Measurements from ENCODE around the gene PXMP2.
"Not testable (repeated sequence)": the region's sequence is repeated elsewhere in the genome, so short reads cannot be mapped to it uniquely, and the experiment has no call there.

PXMP2 gene

DNA sequence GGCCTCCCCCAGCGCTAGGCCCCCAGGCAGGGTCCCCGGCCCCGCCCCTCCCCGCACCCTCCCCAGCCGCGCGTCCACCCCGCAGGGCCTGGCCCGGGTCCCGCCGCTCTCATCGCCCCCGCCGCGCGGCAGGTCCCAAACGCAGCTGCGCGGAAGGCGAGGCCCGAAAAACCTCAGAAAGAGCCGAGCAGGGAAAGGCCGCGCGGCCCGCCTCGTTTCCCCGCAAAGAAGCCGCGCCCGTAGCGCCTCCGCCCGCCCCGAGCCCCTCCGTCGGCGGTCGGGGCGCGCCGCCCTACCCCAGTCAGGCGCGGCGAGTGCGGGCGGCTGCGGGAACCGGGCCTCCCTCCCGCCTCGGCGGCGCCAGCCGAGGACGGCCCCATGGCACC, 569 bp upstream of the PXMP2 start:
- Histone ChIP-seq H3K4me2 (ENCODE audit: low read length) (peak overlapping the region; percentile 68), H3K9ac (ENCODE audit: low read length) (peak overlapping the region; percentile 79), H2BK120ac (ENCODE audit: insufficient read depth, low read length, poor library complexity) (peak overlapping the region; percentile 94), H3K18ac (ENCODE audit: low read length) (peak overlapping the region; percentile 22), H3K4ac (ENCODE audit: low read depth, low read length) (peak overlapping the region; percentile 90), H2AK5ac (ENCODE audit: low read length) (no peak overlapping the region), H3K9me3 (ENCODE audit: insufficient read depth, low read depth, low read length) (no peaks in the 10 kb centered on the region), H3K4me3 (ENCODE audit: low read depth, low read length) (peak overlapping the region; percentile 84), H3K4me1 (ENCODE audit: control insufficient read depth in 1 of 2, insufficient read depth in 2 of 2, low read length in 2 of 2) (peaks cover 10 to 13% of the 10 kb centered on the region in 2 experiments), H4K8ac (ENCODE audit: low read depth, low read length) (peak overlapping the region; percentile 30), H3K79me2 (ENCODE audit: control insufficient read depth, insufficient read depth, low read length, poor library complexity) (peaks cover 18% of the 10 kb centered on the region), H4K12ac (ENCODE audit: low read depth, low read length) (peak overlapping the region; percentile 98), H4K91ac (ENCODE audit: low read depth, low read length) (peak overlapping the region; percentile 89), H3K36me3 (ENCODE audit: control insufficient read depth in 1 of 2, insufficient read depth in 2 of 2, low read length in 2 of 2) (peaks cover 3 to 6% of the 10 kb centered on the region in 2 experiments), H3K14ac (ENCODE audit: low read length) (peak overlapping the region; percentile 87), H3K27me3 (ENCODE audit: insufficient read depth, low read length) (peaks cover 5% of the 10 kb centered on the region), H3K79me1 (ENCODE audit: low read length) (peaks cover 11% of the 10 kb centered on the region), H3K23ac (ENCODE audit: low read length) (no peak overlapping the region), H2BK12ac (ENCODE audit: low read length) (no peak overlapping the region), H2AFZ (ENCODE audit: insufficient read depth, low read length, poor library complexity) (peak overlapping the region; percentile 37), H2BK5ac (ENCODE audit: low read depth, low read length, poor library complexity) (peak overlapping the region; percentile 69), H3K27ac (ENCODE audit: low read depth, low read length) (peak overlapping the region; percentile 43)
- DNase-seq, result no peak
- no CpG with 5 or more reads among the region's 55 CpGs for WGBS (ENCODE audit: extremely low coverage, insufficient coverage, insufficient read length)

GRCh38 chr12:132689227-132689626, 1.8 kb downstream of the PXMP2 start:
- H3K9ac ChIP-seq (ENCODE audit: low read length), result peak overlapping the region; percentile 10
- no peak overlapping the region for H3K18ac ChIP-seq (ENCODE audit: low read length)
- no peak overlapping the region for H3K27ac ChIP-seq (ENCODE audit: low read depth, low read length)
- H3K4me1 ChIP-seq (ENCODE audit: control insufficient read depth in 1 of 2, insufficient read depth in 2 of 2, low read length in 2 of 2), result peaks cover 10 to 13% of the 10 kb centered on the region in 2 experiments
- H4K12ac ChIP-seq (ENCODE audit: low read depth, low read length), result no peak overlapping the region
- no peak overlapping the region for H4K91ac ChIP-seq (ENCODE audit: low read depth, low read length)
- WGBS (ENCODE audit: extremely low coverage, insufficient coverage, insufficient read length), result no CpG with 5 or more reads among the region's 18 CpGs
- H2AFZ ChIP-seq (ENCODE audit: insufficient read depth, low read length, poor library complexity), result no peak overlapping the region
- H2BK12ac ChIP-seq (ENCODE audit: low read length), result no peak overlapping the region
- peak overlapping the region; percentile 18 for H3K4me2 ChIP-seq (ENCODE audit: low read length)
- no peak overlapping the region for H4K8ac ChIP-seq (ENCODE audit: low read depth, low read length)
- H3K9me3 ChIP-seq (ENCODE audit: insufficient read depth, low read depth, low read length), result no peaks in the 10 kb centered on the region
- H2BK5ac ChIP-seq (ENCODE audit: low read depth, low read length, poor library complexity), result no peak overlapping the region
- H2BK120ac ChIP-seq (ENCODE audit: insufficient read depth, low read length, poor library complexity), result no peak overlapping the region
- DNase-seq, result peak in 1 of 2 donors; percentile 2
- peaks cover 5% of the 10 kb centered on the region for H3K27me3 ChIP-seq (ENCODE audit: insufficient read depth, low read length)
- H3K79me1 ChIP-seq (ENCODE audit: low read length), result peaks cover 11% of the 10 kb centered on the region
- no peak overlapping the region for H3K23ac ChIP-seq (ENCODE audit: low read length)
- peaks cover 3 to 6% of the 10 kb centered on the region in 2 experiments for H3K36me3 ChIP-seq (ENCODE audit: control insufficient read depth in 1 of 2, insufficient read depth in 2 of 2, low read length in 2 of 2)
- no peak overlapping the region for H3K4ac ChIP-seq (ENCODE audit: low read depth, low read length)
- H3K14ac ChIP-seq (ENCODE audit: low read length), result no peak overlapping the region
- no peak overlapping the region for H2AK5ac ChIP-seq (ENCODE audit: low read length)
- H3K79me2 ChIP-seq (ENCODE audit: control insufficient read depth, insufficient read depth, low read length, poor library complexity), result peaks cover 15% of the 10 kb centered on the region
- peak overlapping the region; percentile 42 for H3K4me3 ChIP-seq (ENCODE audit: low read depth, low read length)

DNA sequence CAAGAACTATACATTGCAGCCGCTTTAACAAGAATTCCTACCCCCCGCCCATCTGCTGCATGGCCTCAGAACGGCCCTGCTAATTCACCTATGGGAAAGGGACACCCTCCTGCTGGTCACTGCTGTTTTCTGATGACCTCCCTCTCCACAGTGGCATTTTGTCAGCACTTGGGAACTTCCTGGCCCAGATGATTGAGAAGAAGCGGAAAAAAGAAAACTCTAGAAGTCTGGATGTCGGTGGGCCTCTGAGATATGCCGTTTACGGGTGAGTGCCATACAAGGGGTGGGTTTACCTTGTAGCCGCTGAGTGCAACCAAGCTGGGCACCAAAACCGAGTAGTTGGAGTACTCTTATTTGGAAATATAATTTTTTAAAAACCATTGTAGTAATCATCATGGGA, 2.7 kb downstream of the PXMP2 start:
- Histone ChIP-seq H3K27me3 (ENCODE audit: insufficient read depth, low read length) (peaks cover 5% of the 10 kb centered on the region), H3K27ac (ENCODE audit: low read depth, low read length) (no peak overlapping the region), H4K12ac (ENCODE audit: low read depth, low read length) (no peak overlapping the region), H4K8ac (ENCODE audit: low read depth, low read length) (no peak overlapping the region), H3K79me2 (ENCODE audit: control insufficient read depth, insufficient read depth, low read length, poor library complexity) (peaks cover 15% of the 10 kb centered on the region), H3K14ac (ENCODE audit: low read length) (no peak overlapping the region), H2BK5ac (ENCODE audit: low read depth, low read length, poor library complexity) (no peak overlapping the region), H3K4me1 (ENCODE audit: control insufficient read depth in 1 of 2, insufficient read depth in 2 of 2, low read length in 2 of 2) (peaks cover 9 to 13% of the 10 kb centered on the region in 2 experiments), H3K9me3 (ENCODE audit: insufficient read depth, low read depth, low read length) (no peaks in the 10 kb centered on the region), H3K36me3 (ENCODE audit: control insufficient read depth in 1 of 2, insufficient read depth in 2 of 2, low read length in 2 of 2) (peaks cover 3 to 6% of the 10 kb centered on the region in 2 experiments), H3K18ac (ENCODE audit: low read length) (no peak overlapping the region), H3K9ac (ENCODE audit: low read length) (no peak overlapping the region), H3K23ac (ENCODE audit: low read length) (no peak overlapping the region), H3K4me3 (ENCODE audit: low read depth, low read length) (no peak overlapping the region), H2BK120ac (ENCODE audit: insufficient read depth, low read length, poor library complexity) (no peak overlapping the region), H3K4ac (ENCODE audit: low read depth, low read length) (no peak overlapping the region), H4K91ac (ENCODE audit: low read depth, low read length) (no peak overlapping the region), H3K4me2 (ENCODE audit: low read length) (no peak overlapping the region), H2BK12ac (ENCODE audit: low read length) (no peak overlapping the region), H2AFZ (ENCODE audit: insufficient read depth, low read length, poor library complexity) (no peak overlapping the region), H3K79me1 (ENCODE audit: low read length) (peaks cover 11% of the 10 kb centered on the region), H2AK5ac (ENCODE audit: low read length) (no peak overlapping the region)
- no CpG with 5 or more reads among the region's 9 CpGs for WGBS (ENCODE audit: extremely low coverage, insufficient coverage, insufficient read length)
- no peak for DNase-seq

- H3K9me3 ChIP-seq (ENCODE audit: insufficient read depth, low read depth, low read length); H4K91ac ChIP-seq (ENCODE audit: low read depth, low read length); H2AK5ac ChIP-seq (ENCODE audit: low read length); H2AFZ ChIP-seq (ENCODE audit: insufficient read depth, low read length, poor library complexity); H2BK5ac ChIP-seq (ENCODE audit: low read depth, low read length, poor library complexity); H3K27me3 ChIP-seq (ENCODE audit: insufficient read depth, low read length); H3K79me1 ChIP-seq (ENCODE audit: low read length); H3K23ac ChIP-seq (ENCODE audit: low read length); H3K4ac ChIP-seq (ENCODE audit: low read depth, low read length); H3K9ac ChIP-seq (ENCODE audit: low read length); H3K18ac ChIP-seq (ENCODE audit: low read length); H2BK12ac ChIP-seq (ENCODE audit: low read length); H4K12ac ChIP-seq (ENCODE audit: low read depth, low read length); H2BK120ac ChIP-seq (ENCODE audit: insufficient read depth, low read length, poor library complexity); H3K27ac ChIP-seq (ENCODE audit: low read depth, low read length); H3K4me1 ChIP-seq (ENCODE audit: control insufficient read depth in 1 of 2, insufficient read depth in 2 of 2, low read length in 2 of 2); H4K8ac ChIP-seq (ENCODE audit: low read depth, low read length); H3K14ac ChIP-seq (ENCODE audit: low read length); H3K4me3 ChIP-seq (ENCODE audit: low read depth, low read length); H3K4me2 ChIP-seq (ENCODE audit: low read length); H3K79me2 ChIP-seq (ENCODE audit: control insufficient read depth, insufficient read depth, low read length, poor library complexity); DNase-seq: not testable (repeated sequence)
- peaks cover 8 to 15% of the 10 kb centered on the region in 2 experiments for H3K36me3 ChIP-seq (ENCODE audit: control insufficient read depth in 1 of 2, insufficient read depth in 2 of 2, low read length in 2 of 2)
- no CpG with 5 or more reads among the region's 3 CpGs for WGBS (ENCODE audit: extremely low coverage, insufficient coverage, insufficient read length)
Observed at GRCh38 chr12:132692030-132692429, 4.6 kb downstream of the PXMP2 start.

All from trophoblast cell (in vitro differentiated cells and primary cell).